NCI-H526 treated with DMSO at 0.1 percent for 48 hours (cell line): ENCODE measurements around the gene BPIFA3.

ENCODE experiments used
- DNase-seq: peaks from one replicate; lab custom pipeline; 2025; lab: John Stamatoyannopoulos, UW

The BPIFA3 gene

DNA sequence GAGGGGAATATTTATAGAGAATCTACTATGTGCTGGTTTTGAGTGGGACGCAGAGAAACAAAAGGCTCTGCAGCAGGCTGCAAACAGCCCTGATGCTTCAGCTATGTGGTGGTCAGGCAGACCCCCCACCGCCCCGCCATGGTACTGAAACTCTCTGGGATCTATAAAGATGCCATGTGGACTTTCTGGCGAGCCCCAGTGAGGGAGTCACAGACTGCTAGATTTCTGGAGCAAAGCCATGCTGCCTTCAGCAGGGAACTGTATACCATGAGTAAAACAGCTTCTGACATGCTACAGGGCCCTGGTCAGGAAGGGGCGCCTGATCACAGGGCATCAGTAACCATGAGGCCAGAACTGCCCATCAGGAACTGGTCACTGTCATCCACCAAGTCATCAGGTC, 46.6 kb downstream of the BPIFA3 start:
- DNase-seq, result no peak

DNA sequence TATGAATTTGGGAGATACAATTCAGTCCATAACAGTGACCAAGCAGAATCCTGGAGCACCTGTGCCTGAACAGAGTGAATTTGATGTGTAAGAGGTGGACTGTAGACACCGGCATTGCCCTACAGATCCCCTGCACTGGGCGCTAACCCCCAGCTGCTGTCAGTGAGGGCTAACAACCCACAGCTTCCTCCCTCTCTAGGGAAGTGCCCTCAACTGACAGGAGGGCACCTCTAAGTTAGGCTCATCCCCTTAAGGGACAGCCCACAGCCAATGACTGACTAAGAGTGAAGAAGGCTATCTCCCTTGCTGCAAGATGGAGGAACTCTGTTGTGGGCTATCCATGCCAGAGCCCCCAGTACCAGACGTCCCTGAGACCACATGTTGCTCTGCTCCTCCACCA, 50.5 kb downstream of the BPIFA3 start:
- DNase-seq, result no peak

DNA sequence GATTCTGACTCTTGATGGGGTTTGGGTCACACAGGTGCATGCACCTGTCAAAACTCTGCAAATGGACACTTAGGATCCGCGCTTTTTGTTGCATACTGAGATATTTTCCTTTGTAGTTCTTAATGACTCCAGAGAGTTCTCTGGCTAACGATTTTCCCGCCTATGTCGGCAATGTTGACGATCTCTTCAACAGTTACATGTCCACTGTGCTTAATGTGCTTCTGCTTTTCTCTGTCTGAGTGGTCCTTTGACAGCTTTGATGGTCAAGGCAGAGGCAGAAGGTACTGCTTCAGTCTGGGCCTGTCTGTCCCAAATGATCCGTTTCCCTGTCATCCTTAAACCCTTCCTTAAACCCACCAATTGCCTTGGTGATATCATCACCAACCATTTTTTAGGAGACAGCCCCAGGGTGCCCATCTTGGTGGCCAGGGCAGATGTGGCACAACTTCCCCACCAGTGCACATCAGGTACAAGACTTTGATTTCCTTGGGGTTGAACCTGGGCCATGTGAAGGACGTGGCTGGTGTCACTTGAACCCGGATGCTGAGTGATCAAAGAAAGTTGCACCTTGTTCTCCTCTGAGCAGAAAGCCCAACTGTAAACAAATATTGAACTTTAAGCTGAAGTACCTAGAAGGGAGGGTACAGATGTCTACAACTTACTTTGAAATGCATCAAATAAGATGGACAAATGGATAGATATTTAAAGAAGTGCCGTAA, 55.2 kb downstream of the BPIFA3 start:
- no peak for DNase-seq

DNA sequence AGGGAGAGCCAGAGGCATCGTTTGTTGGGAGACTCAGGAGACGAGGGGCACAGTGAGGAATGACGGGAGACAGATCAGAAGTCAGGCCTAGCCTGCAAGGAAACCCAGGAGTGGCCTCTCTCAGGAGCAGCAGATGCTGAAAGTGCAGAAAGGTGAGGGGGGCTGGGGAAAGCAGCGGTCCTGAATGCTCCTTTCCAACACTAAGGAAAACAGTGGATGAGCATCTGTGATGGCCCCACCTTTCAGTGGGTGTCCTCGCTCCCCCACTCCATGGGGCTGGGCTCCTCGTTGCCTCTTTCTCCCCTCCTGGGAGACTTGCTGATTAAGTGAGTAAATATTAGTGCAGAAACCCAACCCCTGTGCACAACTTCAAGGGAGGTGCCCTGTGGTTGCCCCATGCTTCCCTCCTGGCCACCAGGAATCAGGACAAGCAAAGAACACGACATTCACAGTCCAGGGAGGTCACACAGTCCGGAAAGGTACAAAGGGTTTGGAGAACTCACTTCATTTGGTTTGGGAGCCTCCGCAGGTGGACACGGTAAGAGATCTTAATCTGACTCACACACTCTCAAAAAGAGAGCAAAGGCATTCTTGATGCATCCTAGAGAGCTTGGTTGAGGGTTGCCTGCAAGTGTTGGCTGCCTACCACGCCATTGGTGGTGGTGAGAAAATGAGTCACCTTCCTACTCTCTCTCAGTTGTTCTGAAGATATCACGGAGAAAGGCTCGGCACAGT, 56.1 kb downstream of the BPIFA3 start:
- no peak for DNase-seq

DNA sequence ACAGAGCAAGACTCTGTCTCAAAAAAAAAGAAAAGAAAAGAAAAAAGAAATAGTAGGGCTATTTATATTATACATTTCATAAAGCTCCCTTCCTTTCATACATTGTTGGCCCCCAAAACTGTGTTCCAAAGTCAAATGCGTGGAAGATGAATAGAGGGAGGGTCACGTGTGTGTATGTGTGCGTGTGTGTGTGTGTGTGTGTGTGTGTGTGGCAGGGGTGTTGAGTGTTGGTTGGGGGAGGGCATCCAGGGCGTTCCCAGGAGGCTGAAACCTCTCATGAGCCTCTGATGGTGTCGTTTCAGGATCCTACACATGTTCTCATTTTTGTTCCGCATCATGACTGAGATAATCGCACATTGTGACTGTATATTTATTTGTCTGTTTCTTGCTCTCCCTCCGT, 58.1 kb downstream of the BPIFA3 start:
- no peak for DNase-seq

DNA sequence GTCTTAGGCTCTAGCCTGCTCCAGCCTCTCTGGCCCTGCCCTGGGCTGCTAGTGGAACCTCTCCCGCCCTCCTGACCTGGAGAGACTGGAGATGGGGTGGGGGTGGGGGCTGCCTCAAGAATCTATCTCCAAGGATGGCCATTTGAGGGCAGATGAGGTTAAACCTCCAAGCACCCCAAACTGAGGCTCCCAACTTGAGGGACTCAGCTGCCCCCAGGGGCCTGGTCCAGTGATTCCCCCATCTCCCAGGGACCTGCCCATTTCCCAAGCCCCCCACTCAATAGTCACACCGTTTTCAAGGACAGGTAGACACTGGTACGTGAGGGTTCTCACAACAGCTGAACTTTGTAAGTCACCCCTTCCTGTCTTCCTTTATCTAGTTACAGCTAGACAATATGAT, 58.7 kb downstream of the BPIFA3 start:
- no peak for DNase-seq

DNA sequence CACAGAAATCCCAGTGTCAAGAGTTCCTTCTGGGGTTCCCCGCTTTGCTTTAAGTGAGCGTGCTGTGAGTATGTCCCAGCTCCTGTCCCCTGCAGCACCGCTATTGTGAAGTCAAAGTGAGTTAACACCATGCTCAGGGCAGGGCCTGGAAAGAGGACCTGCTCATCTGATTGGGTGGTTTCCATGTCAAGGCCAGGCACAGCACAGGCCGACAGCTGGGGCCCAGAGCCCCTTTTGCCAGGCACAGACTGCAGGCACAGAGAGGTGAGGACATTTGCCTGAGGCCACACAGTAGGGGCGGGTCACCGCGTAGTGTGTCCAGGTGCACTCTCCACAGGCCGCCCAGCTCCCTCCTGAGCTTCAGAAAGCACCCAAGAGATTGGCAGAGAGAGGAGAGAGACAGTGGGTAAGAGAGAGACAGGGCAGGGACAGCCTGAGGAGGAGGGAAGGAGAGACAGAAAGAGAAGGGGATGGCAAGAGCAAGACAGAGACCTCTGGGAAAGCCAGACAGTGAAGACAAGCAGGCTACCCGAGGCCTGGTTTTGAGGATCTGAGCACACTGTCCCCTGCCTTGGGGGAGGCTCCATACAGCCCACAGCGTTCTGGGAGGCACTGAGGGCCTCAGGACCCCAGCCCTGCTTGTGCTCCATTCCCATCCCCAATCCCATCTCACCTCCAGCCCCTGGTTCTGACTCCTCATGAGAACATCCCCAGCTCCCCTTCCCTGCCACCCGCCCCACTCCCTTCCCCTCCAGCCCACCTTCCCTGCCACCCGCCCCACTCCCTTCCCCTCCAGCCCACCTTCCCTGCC, 59.4 kb downstream of the BPIFA3 start:
- no peak for DNase-seq
